Ectodermal cell (in vitro differentiated cells): ENCODE measurements around the gene GTF3C2.

Source experiments
- H3K27ac ChIP-seq: 2 replicates; pipeline ENCODE4 v1.7.0; 2013; ENCODE audit warnings: mild to moderate bottlenecking, low read depth, low read length; ENCODE audit not compliant: insufficient read depth, poor library complexity, severe bottlenecking
- H3K27me3 ChIP-seq: 2 replicates; pipeline ENCODE4 v1.7.0; 2013; ENCODE audit warnings: mild to moderate bottlenecking, low read length; ENCODE audit not compliant: insufficient read depth, control insufficient read depth, poor library complexity, severe bottlenecking
- H3K36me3 ChIP-seq: one replicate; pipeline ENCODE4 v1.7.0; 2013; ENCODE audit warnings: low read length; ENCODE audit not compliant: control insufficient read depth, insufficient read depth
- H3K4me1 ChIP-seq: one replicate; pipeline ENCODE4 v1.7.0; 2013; ENCODE audit warnings: low read length; ENCODE audit not compliant: control insufficient read depth, insufficient read depth
- H3K4me3 ChIP-seq: 2 replicates; pipeline ENCODE4 v1.7.0; 2013; ENCODE audit warnings: low read depth, low read length, control low read depth; ENCODE audit not compliant: insufficient read depth
- H3K9me3 ChIP-seq: 2 replicates; pipeline ENCODE4 v1.7.0; 2013; ENCODE audit warnings: mild to moderate bottlenecking, low read length, moderate library complexity; ENCODE audit not compliant: control insufficient read depth
- WGBS, 2 experiments: methylation state at CpG; one replicate each; pipeline ENCODE4 v1.1.7; 2013; ENCODE audit warnings: missing lambda C conversion rate in 2 of 2; 5-methylcytosine and 5-hydroxymethylcytosine counted together

GTF3C2 gene

GRCh38 chr2:27281442-27281841 lies 75.1 kb downstream of the GTF3C2 start:
- WGBS, 2 experiments, result 89 to 92% methylated on average over 3 of the region's 3 CpGs
- peaks cover 8% of the 10 kb centered on the region for H3K27me3 ChIP-seq
- H3K9me3 ChIP-seq, result no peaks in the 10 kb centered on the region
- no peak overlapping the region for H3K4me3 ChIP-seq
- H3K27ac ChIP-seq, result no peak overlapping the region
- peaks cover 9% of the 10 kb centered on the region for H3K4me1 ChIP-seq
- H3K36me3 ChIP-seq, result no peaks in the 10 kb centered on the region

- Histone ChIP-seq H3K4me3 (no peak overlapping the region), H3K27me3 (peaks cover 8% of the 10 kb centered on the region), H3K9me3 (no peaks in the 10 kb centered on the region), H3K36me3 (no peaks in the 10 kb centered on the region), H3K27ac (no peak overlapping the region), H3K4me1 (peaks cover 9% of the 10 kb centered on the region)
- WGBS, 2 experiments, result 92 to 95% methylated on average over 3 of the region's 3 CpGs
Observed at GRCh38 chr2:27280826-27281225, 75.7 kb downstream of the GTF3C2 start.

GRCh38 chr2:27278010-27278409 lies 78.6 kb downstream of the GTF3C2 start:
- H3K4me1 ChIP-seq, result peaks cover 9% of the 10 kb centered on the region
- no peaks in the 10 kb centered on the region for H3K36me3 ChIP-seq

More at GRCh38 chr2:27278010-27278409, 78.6 kb downstream of the GTF3C2 start:
- 84 to 94% methylated on average over 1 of the region's 1 CpG for WGBS, 2 experiments
- H3K27me3 ChIP-seq, result peaks cover 4% of the 10 kb centered on the region
- H3K9me3 ChIP-seq, result no peaks in the 10 kb centered on the region
- H3K4me3 ChIP-seq, result no peak overlapping the region
- no peak overlapping the region for H3K27ac ChIP-seq
